ENCODE measurements around the gene KCTD6.
A peak's percentile ranks its signal among the peaks of the same experiment; 100 is the strongest.

Gene KCTD6

DNA sequence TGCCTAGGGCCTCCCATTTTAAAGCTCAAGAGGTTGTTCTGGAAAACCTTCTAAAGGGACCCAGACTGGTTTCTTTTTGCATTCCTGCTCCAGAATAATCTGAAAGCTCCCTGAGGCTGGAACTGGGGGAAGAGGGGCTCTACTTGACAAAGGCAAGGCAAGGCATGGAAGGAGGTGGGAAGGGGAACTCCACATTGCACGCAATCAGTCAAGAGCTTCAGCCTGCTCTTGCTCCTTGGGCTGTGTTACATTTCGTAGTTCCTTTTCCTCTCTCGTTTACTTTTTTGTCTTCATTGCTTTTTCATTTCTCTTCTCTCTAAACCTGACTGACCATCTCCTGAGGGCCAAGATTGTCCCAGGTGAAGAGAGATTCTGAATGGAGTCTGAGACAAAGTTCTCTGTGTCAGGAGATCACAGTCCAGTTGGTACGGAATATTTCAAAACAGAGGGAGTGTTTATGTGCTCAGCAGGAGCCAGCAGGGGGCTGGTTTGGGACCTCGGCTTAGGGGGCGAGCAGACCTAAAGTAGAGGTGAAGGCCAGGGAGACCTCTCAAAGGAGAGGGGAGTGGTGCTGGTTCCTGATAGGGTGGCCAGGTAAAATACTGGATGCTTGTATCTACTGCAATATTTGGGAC, 6.0 kb upstream of the KCTD6 start:
- no peak for DNase-seq (ENCODE audit: low read depth)

DNA sequence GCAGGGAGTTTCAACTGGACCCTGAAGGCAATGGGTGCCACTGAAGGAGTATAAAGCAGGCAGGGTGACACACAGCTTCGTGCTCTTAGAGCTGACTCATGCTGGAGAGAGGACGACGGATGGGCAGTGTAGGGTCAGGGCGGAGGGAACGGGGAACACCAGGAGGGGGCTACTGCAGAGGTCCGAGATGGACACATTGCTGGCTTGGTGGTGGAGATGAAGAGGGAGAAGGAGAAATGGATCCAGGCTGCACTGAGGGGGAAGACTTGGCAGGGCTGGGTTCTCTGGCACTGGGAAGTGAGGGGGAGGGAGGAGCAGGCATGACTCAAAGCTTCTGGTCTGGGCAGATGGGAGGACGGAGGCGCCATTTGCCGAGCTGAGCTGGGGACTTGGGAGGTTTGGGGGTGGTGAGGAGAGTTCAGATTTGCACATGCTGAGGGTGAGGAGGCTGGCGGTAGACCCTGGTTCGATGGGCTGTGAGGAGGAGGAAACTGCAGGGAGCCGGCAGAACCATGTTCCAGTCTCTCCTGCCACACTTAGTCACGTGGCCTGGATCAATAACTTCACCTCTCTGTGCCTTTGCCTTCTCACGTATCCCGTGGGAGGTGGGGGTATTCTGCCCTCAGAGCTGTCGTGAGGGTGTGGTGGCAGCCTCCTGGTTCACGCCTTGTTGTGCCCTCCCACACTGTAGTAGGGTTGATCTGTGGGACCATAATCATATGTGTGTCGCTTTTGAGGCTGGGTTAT, 4.6 kb upstream of the KCTD6 start:
- DNase-seq (ENCODE audit: low read depth) = no peak

DNA sequence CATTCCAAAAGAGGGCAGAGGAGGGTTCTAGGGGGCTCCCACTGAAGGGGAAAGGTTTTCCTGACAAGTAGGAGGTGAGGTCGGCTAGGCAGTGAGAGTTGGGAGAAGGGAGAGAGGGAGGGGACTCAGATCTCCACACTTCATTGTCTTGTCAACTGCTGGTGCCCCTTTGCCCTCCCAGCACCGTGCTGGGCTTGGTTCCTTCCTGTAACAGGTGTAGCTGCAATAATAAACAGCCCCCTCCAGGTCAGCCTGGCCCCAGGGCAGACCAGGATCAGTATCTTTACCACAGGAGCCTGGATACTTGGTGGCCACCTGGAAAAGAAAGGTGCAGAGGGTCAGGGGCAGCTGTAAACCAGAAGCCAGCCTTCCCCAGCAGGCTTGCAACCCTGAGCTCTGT, 2.9 kb upstream of the KCTD6 start:
- no peak for DNase-seq (ENCODE audit: low read depth)

DNA sequence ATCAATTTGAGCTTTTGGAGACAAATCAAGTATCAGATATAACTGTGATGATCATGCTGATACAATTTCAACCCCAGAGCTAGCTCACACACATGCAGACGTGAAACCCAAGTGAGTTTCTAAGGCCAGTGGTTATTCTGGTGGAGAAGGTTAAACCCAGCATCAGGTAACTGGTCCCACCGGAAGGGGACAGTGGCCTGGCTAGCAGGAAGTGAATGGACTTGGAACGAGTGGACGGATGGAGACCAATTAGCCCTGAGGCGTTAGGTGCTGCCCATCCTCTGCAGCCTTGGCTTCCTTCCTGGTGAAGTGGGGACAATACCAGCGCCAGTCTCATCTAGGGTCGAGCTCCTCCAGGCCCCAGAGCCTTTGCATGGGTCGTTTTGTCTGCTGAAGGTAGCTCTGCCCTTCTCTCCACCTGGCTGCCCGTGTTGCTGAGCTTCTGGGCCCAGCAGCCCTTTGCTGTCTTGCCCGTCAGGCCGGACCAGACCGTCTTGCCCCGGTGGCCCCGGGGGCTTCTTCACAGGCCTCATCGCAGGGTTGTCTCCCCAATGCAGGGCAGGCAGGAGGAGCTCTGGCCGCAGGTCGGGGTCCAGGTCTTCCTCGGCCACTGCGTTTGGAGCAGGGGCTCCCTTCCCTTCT, 915 bp upstream of the KCTD6 start:
- no peak for DNase-seq (ENCODE audit: low read depth)

DNA sequence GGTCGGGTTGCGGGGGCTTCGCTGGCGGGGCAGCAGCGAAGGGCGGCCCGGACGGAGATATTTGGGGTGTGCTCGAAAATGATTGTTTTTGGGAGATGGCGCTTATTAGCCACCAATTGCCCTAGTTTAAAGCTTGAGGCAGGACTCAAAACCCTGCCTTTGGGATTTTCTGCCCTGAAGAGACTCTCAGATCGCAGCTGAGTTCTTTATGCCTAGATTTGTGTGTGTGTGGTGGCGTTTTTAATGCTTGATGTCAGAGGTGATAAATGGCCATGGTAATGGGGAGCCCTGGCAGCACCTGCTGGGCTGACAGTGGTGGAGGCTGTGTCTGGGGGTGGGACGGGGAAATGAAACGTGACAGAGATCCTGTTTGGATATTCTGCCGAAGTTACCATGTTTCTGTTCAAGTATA, 604 bp downstream of the KCTD6 start:
- peak; percentile 13 for DNase-seq (ENCODE audit: low read depth)

DNA sequence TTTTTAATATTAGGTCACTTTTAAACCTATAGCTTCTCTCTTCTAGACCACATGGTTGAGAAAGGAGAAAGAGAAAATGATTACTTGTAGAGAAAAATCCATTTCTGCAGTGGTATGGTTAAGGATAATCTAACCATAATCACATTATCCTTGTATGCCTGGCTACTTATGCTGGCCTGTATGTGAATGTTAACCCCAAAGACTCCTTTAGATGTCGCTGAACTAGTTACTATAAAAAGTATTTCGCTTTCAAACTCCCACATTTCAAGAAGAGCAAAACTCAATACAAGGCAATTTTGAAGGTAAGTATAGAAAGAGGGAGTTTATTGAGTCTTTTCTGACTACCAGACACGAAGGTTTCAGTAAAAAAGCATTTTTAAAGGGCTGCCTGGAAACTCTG, 2.2 kb downstream of the KCTD6 start:
- DNase-seq (ENCODE audit: low read depth) = no peak

DNA sequence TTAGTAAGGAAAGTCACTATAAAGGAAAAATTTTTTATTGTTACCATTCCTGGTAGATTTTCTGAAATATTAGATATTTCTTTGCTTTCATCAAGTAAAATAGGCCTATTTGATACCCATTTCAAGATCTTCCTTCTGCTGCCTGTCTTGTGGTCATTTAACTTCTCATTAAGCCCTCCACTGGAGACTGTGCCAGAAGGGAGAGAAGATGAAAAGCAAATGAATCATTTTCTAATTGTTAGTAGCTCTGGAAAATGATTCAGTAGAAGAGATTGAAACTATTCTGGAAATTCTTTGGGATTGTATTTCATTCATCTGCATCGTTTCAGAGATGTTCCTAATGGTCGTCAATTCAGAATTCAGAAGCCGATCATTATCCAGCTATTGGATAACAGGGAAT, 3.2 kb downstream of the KCTD6 start:
- no peak for DNase-seq (ENCODE audit: low read depth)

DNA sequence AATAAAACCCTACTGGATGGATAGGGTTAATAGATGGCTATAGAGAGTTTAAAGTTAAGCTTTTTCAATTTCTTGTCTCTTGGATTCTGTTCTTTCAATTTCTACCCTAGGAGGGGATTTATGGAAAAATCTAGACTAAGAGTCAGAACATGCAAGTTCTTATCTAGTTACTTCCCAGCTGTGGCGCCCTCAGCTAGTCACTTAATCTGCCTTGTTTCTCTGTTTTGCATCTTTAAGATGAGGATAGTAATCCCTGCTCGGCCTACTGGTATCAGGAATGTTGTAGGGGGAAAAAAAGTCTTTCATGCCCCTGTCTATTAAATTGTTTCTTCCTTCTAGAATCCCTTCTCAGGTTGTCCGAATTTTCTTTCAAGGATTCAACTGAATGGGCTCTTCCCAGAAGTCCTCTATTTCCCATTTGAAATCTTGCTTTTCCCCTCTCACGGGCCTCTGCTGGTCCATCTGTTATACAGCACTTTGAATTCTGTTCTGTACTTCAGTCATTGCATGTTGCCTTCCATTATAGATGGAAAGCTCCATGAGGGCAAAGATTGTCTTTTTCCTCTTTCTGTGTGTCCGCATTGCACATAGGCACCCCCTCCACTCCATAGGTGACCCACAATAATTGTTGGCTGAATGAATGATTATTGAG, 4.4 kb downstream of the KCTD6 start:
- no peak for DNase-seq (ENCODE audit: low read depth)

DNA sequence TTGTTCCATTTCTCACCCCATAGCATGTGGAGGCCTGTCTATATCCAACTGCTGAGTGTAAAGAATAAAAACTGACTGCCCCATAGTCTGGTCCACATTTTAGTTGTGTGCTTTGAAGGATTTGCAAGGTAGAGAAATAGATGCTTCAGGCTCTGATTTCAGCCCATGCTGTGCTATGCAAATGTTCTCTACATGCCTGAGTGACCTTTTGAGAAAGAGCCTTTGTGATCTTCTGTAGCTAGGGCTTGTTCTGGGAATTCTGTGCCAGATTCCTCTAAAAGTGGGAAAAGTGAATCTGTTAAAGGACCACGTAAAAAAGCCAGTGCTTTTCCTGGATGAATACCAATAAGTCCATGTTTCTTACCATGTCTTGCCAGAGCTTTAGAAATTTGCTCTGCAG, 5.2 kb downstream of the KCTD6 start:
- DNase-seq (ENCODE audit: low read depth) = no peak

DNA sequence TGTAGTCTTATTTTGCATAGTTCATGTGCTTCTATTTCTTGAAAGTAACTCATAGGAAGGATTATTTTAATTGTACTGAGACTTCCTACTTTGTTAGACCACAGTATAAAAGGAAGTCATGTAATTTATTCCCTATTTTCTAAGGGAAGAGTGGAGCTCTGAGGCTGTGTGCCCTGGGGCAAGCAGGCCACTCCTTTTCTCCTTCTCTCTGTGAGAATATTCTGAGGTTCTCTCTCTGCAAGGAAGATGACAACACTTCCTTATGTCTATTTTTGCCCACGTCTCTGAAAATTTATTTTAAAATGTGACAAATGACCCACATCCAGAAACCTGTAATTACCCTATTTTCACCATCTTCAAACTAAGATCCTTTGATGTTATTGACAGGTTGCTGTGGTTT, 11.0 kb downstream of the KCTD6 start:
- no peak for DNase-seq (ENCODE audit: low read depth)

DNA sequence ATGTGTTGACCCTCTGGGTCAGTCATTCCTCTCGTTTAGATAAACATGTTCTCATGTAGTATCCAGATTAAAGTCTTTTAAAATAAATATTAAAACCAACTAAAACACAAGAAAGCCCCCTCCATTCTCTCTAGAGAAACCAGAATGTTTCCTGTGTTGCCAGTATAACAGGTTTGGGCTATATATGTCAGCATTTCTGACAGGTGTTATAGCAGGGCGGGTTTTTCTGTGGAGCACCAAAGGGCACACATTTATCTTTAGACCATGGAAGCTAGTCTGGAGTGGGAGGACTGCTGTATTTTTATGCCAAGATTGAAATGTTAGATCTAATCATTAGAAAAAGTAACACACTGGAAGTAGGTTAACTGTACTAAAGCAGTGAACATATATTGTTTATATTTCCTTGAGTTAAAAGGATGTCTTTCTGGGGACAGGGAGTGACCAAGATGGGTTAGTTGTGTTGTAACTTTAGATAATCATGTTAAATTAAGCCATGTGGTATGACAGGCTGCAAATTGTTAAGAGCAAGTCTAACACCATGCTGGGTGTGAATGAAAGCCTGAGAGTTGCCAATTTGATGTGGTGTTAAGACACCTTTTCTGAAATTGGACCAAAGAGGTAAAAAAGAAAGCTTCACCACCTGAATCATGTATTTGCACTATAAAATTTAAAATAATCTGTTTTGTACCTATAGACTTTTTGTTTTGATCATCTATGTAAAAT, 15.6 kb downstream of the KCTD6 start:
- no peak for DNase-seq (ENCODE audit: low read depth)

DNA sequence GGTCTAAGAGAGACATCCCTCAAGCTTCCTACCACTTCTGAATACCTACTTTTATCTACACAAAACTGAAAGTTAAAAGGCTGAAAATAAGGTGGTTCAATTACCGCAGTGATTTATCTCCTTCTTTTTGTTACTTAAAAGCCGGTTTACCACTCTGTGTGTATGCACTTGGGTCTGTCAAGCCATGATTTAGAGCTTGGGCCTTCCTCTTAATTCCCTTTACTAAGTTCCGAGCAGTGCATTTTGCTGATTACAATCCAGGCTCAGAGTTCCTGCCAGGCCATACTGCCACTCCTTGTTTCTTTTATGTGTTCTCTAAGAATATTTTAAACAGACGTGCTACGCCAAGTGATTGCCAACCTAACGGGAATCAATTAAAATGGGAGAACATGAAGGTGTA, 16.5 kb downstream of the KCTD6 start:
- no peak for DNase-seq (ENCODE audit: low read depth)

DNA sequence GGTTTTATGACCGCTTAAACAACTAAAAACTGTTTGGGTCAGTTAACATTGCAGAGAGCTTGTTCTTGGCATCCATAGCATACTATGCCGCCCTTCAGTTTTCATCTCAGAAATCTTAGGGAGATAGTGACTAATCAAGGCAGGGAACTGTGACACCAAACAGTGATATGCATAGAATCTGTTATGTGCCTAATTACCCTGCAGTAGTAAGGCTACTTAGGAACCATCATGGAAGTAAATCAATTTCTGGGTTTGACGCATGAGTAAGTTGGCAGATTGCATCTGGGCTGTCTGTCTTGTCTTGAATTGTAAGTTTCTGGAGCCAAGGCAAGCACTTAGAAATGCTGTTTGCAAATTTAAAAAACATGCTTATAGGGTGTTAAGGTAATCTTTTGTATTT, 22.5 kb downstream of the KCTD6 start:
- no peak for DNase-seq (ENCODE audit: low read depth)

DNA sequence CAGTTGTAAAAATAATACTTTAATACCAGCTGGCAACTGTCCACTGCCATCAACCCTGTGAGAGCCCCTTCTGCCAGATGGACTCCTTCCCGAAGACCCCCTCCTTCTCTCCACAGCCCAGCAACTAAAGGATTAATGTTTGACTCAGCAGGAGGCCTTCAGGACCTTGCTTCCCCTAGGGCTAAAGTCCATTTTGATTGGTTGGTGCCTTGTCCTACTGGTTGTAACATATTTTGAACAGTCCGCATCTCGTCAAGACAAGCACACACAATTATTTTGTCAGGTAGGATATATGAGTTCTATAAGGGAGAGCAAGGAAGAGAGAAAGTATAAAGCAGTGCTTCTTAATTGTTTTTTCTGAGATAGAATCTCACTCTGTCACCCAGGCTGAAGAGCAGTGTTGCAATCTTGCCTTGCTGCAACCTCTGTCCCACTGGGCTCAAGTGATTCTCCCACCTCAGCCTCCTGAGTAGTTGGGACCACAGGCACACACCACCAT, 26.4 kb downstream of the KCTD6 start:
- DNase-seq (ENCODE audit: low read depth) = no peak

DNA sequence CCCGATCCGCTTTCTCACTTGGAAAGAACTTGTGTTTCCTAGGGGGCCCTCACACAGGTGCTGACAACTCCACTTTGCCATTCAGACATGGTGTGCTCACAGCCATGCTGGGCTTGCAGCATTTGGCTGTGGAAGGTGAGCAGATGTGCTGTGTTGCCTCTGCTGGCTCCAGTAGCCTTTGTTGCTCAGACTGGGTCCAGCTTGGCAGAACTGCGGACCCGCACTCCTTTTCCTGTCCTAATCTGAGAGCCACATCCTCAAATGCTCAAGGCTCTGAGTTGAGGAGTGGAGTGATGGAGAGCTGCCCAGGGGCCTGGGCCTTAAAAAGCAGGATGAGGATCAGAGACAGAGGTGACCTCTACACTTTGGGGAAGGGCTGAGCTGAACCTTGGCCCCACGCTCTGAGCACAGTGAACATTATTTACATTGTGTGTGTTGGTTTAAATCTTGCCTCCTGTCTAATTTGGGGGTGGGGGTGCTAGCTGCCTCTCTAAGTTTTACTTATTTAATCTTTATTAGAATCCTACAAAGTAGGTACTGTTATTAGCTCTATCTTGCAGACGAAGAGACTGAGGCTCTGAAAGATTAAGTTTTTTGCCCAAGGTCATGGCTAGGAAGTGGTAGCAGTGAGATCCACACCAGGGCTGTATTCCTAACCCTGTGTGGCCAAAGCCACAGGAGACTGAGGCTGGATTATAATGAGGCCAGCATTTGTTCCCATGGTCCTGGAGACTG, 27.9 kb downstream of the KCTD6 start:
- DNase-seq (ENCODE audit: low read depth) = no peak

DNA sequence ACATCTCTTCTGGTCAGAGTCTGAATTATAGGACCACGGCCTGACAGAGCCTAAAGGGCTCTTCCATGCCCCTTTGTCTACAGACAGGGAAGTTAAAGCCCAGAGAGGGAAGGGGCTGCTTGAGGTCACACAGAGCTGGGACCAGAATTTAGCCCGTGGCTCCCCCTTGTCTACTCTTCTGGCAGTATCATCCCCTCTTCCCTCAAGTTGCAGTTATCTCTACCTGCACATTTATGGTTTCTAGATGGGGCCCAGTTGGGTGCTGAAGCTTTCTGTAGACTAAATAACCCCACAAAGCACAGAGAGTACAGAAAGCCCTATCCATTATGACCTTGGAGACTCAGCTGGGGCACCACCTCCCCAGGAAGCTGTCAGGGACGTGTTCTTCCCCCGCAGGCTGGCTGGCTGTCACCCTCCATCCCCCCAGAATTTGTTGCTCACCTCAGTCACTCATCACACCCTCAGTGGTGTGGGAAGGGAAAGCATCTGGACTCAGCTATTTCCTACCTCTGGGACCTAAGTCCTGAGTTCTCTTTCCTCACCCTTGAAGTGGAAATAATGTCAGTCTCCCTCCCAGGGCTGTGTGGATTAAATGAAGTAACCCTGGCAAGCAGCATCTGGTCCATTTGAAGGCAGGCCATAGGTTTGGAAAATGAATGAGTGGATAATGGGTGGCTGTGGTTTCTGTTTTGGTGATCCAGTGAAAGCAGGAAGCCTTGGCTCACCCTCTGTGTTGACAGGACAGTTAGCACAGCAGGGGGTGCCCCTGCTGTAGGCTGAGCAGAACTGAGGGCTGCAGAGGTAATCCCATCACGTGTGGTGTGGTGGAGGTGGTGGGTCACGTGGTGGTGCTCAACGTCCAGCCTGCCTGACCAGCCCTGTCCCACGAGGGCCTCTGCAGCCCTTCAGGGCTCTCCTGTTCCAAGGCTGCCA, 28.8 kb downstream of the KCTD6 start:
- no peak for DNase-seq (ENCODE audit: low read depth)

DNA sequence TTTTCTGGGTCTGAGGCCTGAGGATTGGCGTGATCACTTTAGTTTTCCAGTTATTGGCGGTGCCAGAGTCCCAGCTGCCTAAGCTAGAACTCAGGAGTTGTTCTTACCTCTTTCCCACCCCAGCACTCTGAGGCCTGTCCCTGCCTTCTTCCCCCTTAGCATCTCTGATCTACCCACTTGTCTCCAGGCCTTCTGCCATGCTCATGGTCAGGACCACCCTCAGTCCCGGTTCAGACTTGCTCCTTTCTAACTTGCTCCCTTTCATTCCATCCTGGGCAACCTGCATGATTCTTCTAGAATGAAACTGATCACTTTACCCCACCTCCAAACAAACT, 29.4 kb downstream of the KCTD6 start:
- DNase-seq (ENCODE audit: low read depth) = no peak

DNA sequence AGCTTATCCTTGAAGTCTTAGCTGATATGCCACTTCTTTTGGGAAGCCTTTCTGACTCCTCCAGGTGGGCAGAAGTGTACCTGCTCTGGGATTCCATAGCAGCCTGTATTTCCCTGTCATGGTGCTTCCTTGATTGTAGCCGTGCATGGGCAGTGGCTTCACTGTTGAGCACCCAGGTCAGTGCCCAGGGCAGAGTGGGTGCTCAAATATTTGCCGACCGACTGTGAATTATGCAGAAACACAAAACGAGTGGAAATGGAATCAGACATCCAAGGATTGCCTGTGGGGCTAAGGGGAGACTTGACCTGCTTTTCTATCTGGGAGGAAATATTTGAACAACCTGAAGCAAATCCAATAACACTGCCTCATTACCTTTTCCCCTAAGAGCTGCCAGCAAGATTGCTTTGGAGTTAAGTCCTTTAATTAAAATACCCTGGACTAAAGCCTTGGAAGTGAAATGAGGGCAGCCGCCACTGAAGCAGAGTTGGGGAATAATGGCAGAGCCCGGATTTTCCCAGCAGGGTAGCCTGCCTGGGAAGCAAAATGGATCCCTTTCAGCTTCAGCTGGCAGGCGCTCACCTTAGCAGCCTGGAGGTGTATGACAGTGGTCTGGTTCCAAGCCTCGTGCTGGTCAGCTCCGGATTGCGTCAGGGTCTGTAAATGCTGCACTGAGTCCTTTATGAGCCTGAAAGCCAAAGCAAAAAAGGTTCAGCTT, 30.2 kb downstream of the KCTD6 start:
- DNase-seq (ENCODE audit: low read depth) = no peak

DNA sequence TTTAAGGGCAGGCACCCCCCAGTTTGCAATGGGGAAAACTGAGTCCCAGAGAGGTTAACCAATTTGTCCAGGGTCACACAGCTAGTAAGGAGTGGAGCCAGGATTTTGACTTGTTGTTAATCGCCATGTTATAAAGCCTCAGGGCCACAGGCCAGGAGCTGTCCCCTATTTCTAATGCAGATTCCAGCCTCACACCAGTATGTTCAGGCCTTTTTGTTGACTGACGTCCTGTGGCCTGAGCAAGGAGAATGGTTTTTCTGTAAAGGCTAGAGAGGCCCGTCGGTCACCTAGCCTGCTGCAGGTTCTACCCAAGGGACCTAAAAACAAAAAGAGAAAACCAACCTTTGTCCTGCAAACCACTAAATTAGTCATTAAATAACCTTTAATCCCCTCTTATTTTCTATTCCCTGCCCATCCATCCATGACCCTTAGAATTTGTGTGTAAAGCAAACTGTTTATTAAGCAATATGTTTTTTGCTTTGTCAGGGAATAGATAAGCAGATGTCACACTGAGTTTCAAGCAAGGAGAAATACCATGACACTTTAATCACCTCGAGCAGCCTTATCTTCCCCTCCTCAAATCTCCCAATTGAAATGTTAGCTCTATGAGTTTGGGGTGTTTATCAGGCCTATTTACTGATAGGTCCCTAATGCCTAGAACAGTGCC, 31.0 kb downstream of the KCTD6 start:
- DNase-seq (ENCODE audit: low read depth) = no peak

Measured in T follicular helper cell (primary cell).